Measurements from ENCODE around the gene TMEM235. TPM values are rescaled to one million over a fixed set of nuclear protein-coding genes. Genes with fewer than 3 reads are reported as not detected.

The TMEM235 gene
- total and polyA plus RNA-seq, 3 donors from 2014 or later, result not detected

DNA sequence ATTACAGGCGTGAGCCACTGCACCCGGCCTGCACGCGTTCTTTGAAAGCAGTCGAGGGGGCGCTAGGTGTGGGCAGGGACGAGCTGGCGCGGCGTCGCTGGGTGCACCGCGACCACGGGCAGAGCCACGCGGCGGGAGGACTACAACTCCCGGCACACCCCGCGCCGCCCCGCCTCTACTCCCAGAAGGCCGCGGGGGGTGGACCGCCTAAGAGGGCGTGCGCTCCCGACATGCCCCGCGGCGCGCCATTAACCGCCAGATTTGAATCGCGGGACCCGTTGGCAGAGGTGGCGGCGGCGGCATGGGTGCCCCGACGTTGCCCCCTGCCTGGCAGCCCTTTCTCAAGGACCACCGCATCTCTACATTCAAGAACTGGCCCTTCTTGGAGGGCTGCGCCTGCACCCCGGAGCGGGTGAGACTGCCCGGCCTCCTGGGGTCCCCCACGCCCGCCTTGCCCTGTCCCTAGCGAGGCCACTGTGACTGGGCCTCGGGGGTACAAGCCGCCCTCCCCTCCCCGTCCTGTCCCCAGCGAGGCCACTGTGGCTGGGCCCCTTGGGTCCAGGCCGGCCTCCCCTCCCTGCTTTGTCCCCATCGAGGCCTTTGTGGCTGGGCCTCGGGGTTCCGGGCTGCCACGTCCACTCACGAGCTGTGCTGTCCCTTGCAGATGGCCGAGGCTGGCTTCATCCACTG, 17.3 kb upstream of the TMEM235 start, which contains the start of gene BIRC5:
BIRC5 (plus strand) TSS at position 238 of the 690 bp plus-strand sequence; CDS start at position 302, 64 bp downstream.
- Histone ChIP-seq H3K4me1 (peaks cover 5% of the 10 kb centered on the region), H3K27me3 (no peaks in the 10 kb centered on the region), H3K27ac (no peak within 1 kb of the TSS), H3K36me3 (ENCODE audit: low read depth, missing control alignments) (no peaks in the 10 kb centered on the region), H3K9me3 (no peaks in the 10 kb centered on the region), H3K4me3 (peak within 1 kb of the TSS; percentile 56 to 66)
- peak; percentile 95 for DNase-seq
- intact Hi-C loops (cut with DNase I; ENCODE audit: low total_unique reads), result no loop called here
- no peak for TF ChIP-seq POLR2A (IDR thresholded peaks at IDR 0.05)
- TF ChIP-seq, protein P1, sequence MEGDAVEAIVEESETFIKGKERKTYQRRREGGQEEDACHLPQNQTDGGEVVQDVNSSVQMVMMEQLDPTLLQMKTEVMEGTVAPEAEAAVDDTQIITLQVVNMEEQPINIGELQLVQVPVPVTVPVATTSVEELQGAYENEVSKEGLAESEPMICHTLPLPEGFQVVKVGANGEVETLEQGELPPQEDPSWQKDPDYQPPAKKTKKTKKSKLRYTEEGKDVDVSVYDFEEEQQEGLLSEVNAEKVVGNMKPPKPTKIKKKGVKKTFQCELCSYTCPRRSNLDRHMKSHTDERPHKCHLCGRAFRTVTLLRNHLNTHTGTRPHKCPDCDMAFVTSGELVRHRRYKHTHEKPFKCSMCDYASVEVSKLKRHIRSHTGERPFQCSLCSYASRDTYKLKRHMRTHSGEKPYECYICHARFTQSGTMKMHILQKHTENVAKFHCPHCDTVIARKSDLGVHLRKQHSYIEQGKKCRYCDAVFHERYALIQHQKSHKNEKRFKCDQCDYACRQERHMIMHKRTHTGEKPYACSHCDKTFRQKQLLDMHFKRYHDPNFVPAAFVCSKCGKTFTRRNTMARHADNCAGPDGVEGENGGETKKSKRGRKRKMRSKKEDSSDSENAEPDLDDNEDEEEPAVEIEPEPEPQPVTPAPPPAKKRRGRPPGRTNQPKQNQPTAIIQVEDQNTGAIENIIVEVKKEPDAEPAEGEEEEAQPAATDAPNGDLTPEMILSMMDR (IDR thresholded peaks at IDR 0.05), result no peak
- WGBS, 2 donors, result 0 to 4% methylated on average over 14 to 51 of the region's 60 CpGs

DNA sequence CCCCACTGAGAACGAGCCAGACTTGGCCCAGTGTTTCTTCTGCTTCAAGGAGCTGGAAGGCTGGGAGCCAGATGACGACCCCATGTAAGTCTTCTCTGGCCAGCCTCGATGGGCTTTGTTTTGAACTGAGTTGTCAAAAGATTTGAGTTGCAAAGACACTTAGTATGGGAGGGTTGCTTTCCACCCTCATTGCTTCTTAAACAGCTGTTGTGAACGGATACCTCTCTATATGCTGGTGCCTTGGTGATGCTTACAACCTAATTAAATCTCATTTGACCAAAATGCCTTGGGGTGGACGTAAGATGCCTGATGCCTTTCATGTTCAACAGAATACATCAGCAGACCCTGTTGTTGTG, 16.7 kb upstream of the TMEM235 start:
- intact Hi-C loops (cut with DNase I; ENCODE audit: low total_unique reads), result no loop called here
- TF ChIP-seq, protein P1 (IDR thresholded peaks at IDR 0.05), result no peak
- no peak for TF ChIP-seq POLR2A (IDR thresholded peaks at IDR 0.05)
- 9 to 19% methylated on average over 3 to 5 of the region's 5 CpGs for WGBS, 2 donors

DNA sequence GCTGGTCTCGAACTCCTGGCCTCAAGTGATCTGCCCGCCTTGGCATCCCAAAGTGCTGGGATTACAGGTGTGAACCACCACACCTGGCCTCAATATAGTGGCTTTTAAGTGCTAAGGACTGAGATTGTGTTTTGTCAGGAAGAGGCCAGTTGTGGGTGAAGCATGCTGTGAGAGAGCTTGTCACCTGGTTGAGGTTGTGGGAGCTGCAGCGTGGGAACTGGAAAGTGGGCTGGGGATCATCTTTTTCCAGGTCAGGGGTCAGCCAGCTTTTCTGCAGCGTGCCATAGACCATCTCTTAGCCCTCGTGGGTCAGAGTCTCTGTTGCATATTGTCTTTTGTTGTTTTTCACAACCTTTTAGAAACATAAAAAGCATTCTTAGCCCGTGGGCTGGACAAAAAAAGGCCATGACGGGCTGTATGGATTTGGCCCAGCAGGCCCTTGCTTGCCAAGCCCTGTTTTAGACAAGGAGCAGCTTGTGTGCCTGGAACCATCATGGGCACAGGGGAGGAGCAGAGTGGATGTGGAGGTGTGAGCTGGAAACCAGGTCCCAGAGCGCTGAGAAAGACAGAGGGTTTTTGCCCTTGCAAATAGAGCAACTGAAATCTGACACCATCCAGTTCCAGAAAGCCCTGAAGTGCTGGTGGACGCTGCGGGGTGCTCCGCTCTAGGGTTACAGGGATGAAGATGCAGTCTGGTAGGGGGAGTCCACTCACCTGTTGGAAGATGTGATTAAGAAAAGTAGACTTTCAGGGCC, 11.9 kb upstream of the TMEM235 start:
- 86 to 91% methylated on average over 8 to 11 of the region's 11 CpGs for WGBS, 2 donors
- no peaks in the 10 kb centered on the region for H3K9me3 ChIP-seq
- TF ChIP-seq, protein P1 (IDR thresholded peaks at IDR 0.05), result no peak
- no peak for TF ChIP-seq POLR2A (IDR thresholded peaks at IDR 0.05)
- H3K4me3 ChIP-seq, result no peak overlapping the region
- peaks cover under 1% of the 10 kb centered on the region for H3K4me1 ChIP-seq
- intact Hi-C loops (cut with DNase I; ENCODE audit: low total_unique reads), result no loop called here
- DNase-seq, result no peak
- no peaks in the 10 kb centered on the region for H3K27me3 ChIP-seq
- H3K27ac ChIP-seq, result no peak overlapping the region
- H3K36me3 ChIP-seq (ENCODE audit: low read depth, missing control alignments), result no peaks in the 10 kb centered on the region

More for the DNA sequence above, 16.7 kb upstream of the TMEM235 start:
- no peak for DNase-seq
- H3K4me3 ChIP-seq, result peak overlapping the region; percentile 56 to 66
- peaks cover 5% of the 10 kb centered on the region for H3K4me1 ChIP-seq
- no peaks in the 10 kb centered on the region for H3K36me3 ChIP-seq (ENCODE audit: low read depth, missing control alignments)
- no peaks in the 10 kb centered on the region for H3K9me3 ChIP-seq
- H3K27ac ChIP-seq, result no peak overlapping the region
- no peaks in the 10 kb centered on the region for H3K27me3 ChIP-seq

DNA sequence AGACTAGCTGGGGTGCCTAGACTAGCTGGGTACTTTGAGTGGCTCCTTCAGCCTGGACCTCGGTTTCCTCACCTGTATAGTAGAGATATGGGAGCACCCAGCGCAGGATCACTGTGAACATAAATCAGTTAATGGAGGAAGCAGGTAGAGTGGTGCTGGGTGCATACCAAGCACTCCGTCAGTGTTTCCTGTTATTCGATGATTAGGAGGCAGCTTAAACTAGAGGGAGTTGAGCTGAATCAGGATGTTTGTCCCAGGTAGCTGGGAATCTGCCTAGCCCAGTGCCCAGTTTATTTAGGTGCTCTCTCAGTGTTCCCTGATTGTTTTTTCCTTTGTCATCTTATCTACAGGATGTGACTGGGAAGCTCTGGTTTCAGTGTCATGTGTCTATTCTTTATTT, 8.4 kb upstream of the TMEM235 start:
- H3K4me1 ChIP-seq, result no peaks in the 10 kb centered on the region
- H3K27ac ChIP-seq, result no peak overlapping the region
- H3K36me3 ChIP-seq (ENCODE audit: low read depth, missing control alignments), result no peaks in the 10 kb centered on the region
- 83 to 84% methylated on average over 4 of the region's 4 CpGs for WGBS, 2 donors
- DNase-seq, result no peak
- TF ChIP-seq, protein P1 (IDR thresholded peaks at IDR 0.05), result no peak
- TF ChIP-seq POLR2A (IDR thresholded peaks at IDR 0.05), result no peak
- H3K27me3 ChIP-seq, result no peaks in the 10 kb centered on the region
- intact Hi-C loops (cut with DNase I; ENCODE audit: low total_unique reads), result no loop called here
- H3K9me3 ChIP-seq, result no peaks in the 10 kb centered on the region
- no peak overlapping the region for H3K4me3 ChIP-seq
